ENCODE data around the gene TSPO2. TPM values are rescaled to one million over a fixed set of nuclear protein-coding genes. Genes with fewer than 3 reads are reported as not detected.

The TSPO2 gene
- total RNA-seq, 1 experiment from 2014 or later, result not detected

- TF ChIP-seq EZH2phosphoT487 (IDR thresholded peaks at IDR 0.05; ENCODE audit: borderline replicate concordance, low read length) (no peak), EZH2 (IDR thresholded peaks at IDR 0.05; ENCODE audit: low read length, unreplicated experiment) (no peak), CTCF (conservative IDR thresholded peaks at IDR 0.05; ENCODE audit: low read depth, low read length) (no peak)
- H3K9ac ChIP-seq (ENCODE audit: low read length), result no peak overlapping the region
- no peak overlapping the region for H3K27ac ChIP-seq (ENCODE audit: low read length)
- H3K27me3 ChIP-seq (ENCODE audit: low read length), result no peaks in the 10 kb centered on the region
- CTCF ChIA-PET, result interaction anchor here (0.6 kb wide), 1 partner anchor 121 kb away, joined by 3 read pairs; no protein-coding TSS in a partner anchor
- no peaks in the 10 kb centered on the region for H4K20me1 ChIP-seq (ENCODE audit: low read length)
- H3K9me3 ChIP-seq (ENCODE audit: low read length), result no peaks in the 10 kb centered on the region
- no peak overlapping the region for H3K4me2 ChIP-seq (ENCODE audit: low read length)
- H3K79me2 ChIP-seq (ENCODE audit: low read length), result 0 out of 2 replicates have a peak, but pooled peaks cover 5% of the 10 kb centered on the region
- H3F3A ChIP-seq (ENCODE audit: low read length, unreplicated experiment), result no peaks in the 10 kb centered on the region
- H3K9me2 ChIP-seq (replicated peaks; ENCODE audit: low read length), result no peaks in the 10 kb centered on the region
- H3K4me3 ChIP-seq (ENCODE audit: low read length), result no peak overlapping the region
- peaks cover 47% of the 10 kb centered on the region for H3K4me1 ChIP-seq (ENCODE audit: insufficient read depth, low read length)
- intact Hi-C loops (cut with micrococcal nuclease), result no loop called here
- DNase-seq (no peak), ATAC-seq (no peak)
- no TSS peak for BruUV-seq (replicated peaks)
- POLR2A ChIA-PET (ENCODE audit: unreplicated experiment), result interaction anchor here (0.6 kb wide), 1 partner anchor 28 kb away, joined by 20 read pairs; no protein-coding TSS in a partner anchor
- H3K36me3 ChIP-seq (ENCODE audit: low read depth, low read length), result no peaks in the 10 kb centered on the region
- H2AFZ ChIP-seq (ENCODE audit: low read length), result no peak overlapping the region
Measured at GRCh38 chr6:41025966-41026530, 16.2 kb upstream of the TSPO2 start.

- H3K79me2 ChIP-seq (ENCODE audit: low read length), result 0 out of 2 replicates have a peak, but pooled peaks cover 5% of the 10 kb centered on the region
- H3K36me3 ChIP-seq (ENCODE audit: low read depth, low read length), result no peaks in the 10 kb centered on the region
- POLR2A ChIA-PET (ENCODE audit: unreplicated experiment), result no interaction called here
- ATAC-seq (no peak), DNase-seq (peak; percentile 9)
- peak overlapping the region; percentile 98 for H2AFZ ChIP-seq (ENCODE audit: low read length)
- H3K9me3 ChIP-seq (ENCODE audit: low read length), result no peaks in the 10 kb centered on the region
- no peaks in the 10 kb centered on the region for H3F3A ChIP-seq (ENCODE audit: low read length, unreplicated experiment)
- TF ChIP-seq EZH2 (IDR thresholded peaks at IDR 0.05; ENCODE audit: low read length, unreplicated experiment) (no peak), CTCF (conservative IDR thresholded peaks at IDR 0.05; ENCODE audit: low read depth, low read length) (no peak), EZH2phosphoT487 (IDR thresholded peaks at IDR 0.05; ENCODE audit: borderline replicate concordance, low read length) (no peak)
- H3K4me1 ChIP-seq (ENCODE audit: insufficient read depth, low read length), result peaks cover 36% of the 10 kb centered on the region
- H3K4me3 ChIP-seq (ENCODE audit: low read length), result peak overlapping the region; percentile 69
- CTCF ChIA-PET, result interaction anchor here (0.5 to 1.7 kb wide), 4 partner anchors 69 to 174 kb away, joined by 3 to 13 read pairs (median 5); no protein-coding TSS in a partner anchor
- no peaks in the 10 kb centered on the region for H4K20me1 ChIP-seq (ENCODE audit: low read length)
- no peak overlapping the region for H3K27ac ChIP-seq (ENCODE audit: low read length)
- TSS peak; percentile 65 for BruUV-seq (replicated peaks)
- no peaks in the 10 kb centered on the region for H3K9me2 ChIP-seq (replicated peaks; ENCODE audit: low read length)
- intact Hi-C loops (cut with micrococcal nuclease), result no loop called here
- H3K4me2 ChIP-seq (ENCODE audit: low read length), result peak overlapping the region; percentile 87
- H3K9ac ChIP-seq (ENCODE audit: low read length), result peak overlapping the region; percentile 77
- no peaks in the 10 kb centered on the region for H3K27me3 ChIP-seq (ENCODE audit: low read length)
Measured at GRCh38 chr6:41027241-41027640, 15.0 kb upstream of the TSPO2 start.

Measured in PC-3 (cell line).